ENCODE measurements around the gene TRNP1.

The TRNP1 gene

DNA sequence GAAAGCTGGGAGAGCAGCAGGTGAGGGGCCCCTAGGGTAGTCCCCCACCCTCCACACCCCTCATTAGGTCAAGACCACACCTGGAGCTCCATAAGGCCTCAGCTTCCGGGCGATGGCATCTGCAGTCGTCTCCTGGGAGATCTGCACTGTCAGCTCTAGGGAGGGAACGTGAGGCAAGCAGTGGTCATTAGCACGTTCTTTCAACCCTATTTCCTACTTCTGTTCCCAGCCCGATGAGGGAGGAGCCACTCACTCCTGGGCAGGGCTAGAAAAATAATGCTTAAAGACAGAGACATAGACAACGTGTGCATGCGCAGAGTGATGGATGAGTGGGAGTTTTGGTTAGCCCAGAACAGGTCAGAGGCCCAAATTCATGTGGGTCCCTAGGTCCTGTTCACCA, 42.9 kb upstream of the TRNP1 start:
- TF ChIP-seq, protein P1, sequence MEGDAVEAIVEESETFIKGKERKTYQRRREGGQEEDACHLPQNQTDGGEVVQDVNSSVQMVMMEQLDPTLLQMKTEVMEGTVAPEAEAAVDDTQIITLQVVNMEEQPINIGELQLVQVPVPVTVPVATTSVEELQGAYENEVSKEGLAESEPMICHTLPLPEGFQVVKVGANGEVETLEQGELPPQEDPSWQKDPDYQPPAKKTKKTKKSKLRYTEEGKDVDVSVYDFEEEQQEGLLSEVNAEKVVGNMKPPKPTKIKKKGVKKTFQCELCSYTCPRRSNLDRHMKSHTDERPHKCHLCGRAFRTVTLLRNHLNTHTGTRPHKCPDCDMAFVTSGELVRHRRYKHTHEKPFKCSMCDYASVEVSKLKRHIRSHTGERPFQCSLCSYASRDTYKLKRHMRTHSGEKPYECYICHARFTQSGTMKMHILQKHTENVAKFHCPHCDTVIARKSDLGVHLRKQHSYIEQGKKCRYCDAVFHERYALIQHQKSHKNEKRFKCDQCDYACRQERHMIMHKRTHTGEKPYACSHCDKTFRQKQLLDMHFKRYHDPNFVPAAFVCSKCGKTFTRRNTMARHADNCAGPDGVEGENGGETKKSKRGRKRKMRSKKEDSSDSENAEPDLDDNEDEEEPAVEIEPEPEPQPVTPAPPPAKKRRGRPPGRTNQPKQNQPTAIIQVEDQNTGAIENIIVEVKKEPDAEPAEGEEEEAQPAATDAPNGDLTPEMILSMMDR (IDR thresholded peaks at IDR 0.05; ENCODE audit: low read depth, low read length, missing control alignments), result no peak
- H3K4me3 ChIP-seq (replicated peaks; ENCODE audit: low read depth, low read length), result no peak overlapping the region
- no peak for DNase-seq (ENCODE audit: extremely low read depth, low read depth)

DNA sequence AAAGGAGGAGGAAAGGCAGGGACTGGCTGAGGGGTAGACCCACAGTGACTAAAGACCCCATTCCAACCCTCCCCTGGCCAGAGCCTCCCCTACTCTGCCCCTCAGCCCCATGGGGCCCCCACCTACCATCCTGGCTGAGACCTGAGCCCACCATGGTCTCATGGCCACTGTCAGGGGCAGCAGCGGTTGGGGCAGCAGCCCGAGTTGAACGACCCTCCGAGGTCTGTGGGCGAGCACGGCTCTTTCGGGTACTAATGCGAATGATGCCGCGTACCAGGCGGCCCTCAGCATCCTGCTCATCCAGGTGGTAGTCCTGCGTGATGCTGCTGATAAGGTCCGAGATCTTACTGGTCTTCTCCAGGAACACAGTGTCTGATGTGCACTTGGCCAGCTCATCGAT, 42.3 kb upstream of the TRNP1 start:
- no peak for DNase-seq (ENCODE audit: extremely low read depth, low read depth)
- no peak overlapping the region for H3K4me3 ChIP-seq (replicated peaks; ENCODE audit: low read depth, low read length)
- TF ChIP-seq, protein P1 (IDR thresholded peaks at IDR 0.05; ENCODE audit: low read depth, low read length, missing control alignments), result no peak

DNA sequence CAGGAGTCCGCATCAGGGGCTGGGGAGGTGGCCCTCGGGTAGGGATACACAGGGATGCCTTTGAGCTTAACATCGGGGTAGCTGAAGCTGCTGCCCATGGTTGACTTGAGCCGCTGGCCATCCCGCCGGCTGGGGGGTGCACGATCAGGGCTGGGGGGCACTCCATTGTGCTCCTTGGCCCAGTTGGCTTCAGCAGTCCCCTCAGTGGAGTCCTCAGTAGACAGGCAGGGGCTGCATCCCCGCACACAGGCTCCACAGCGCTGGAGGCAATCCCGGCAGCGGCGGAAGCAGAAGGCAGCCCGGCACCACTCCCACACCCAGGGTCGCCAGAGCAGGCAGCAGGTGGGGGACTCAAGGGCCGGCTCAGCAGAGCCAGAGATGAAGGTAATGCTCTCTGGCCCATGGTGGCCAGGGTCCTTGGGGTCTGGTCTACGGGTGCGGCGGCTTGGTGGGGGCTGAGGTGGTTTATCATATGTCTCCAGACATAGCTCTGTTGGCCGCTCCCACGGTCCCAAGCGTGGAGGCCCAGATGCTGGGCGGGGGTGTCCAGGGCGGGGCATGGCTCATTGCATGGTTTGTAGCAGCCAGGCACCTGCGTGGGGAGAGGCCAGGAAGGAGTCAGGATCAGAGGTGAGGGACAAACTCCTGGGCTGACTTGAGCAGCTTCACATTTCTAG, 41.5 kb upstream of the TRNP1 start:
- TF ChIP-seq, protein P1 (IDR thresholded peaks at IDR 0.05; ENCODE audit: low read depth, low read length, missing control alignments), result no peak
- DNase-seq (ENCODE audit: extremely low read depth, low read depth), result no peak
- H3K4me3 ChIP-seq (replicated peaks; ENCODE audit: low read depth, low read length), result no peak overlapping the region

DNA sequence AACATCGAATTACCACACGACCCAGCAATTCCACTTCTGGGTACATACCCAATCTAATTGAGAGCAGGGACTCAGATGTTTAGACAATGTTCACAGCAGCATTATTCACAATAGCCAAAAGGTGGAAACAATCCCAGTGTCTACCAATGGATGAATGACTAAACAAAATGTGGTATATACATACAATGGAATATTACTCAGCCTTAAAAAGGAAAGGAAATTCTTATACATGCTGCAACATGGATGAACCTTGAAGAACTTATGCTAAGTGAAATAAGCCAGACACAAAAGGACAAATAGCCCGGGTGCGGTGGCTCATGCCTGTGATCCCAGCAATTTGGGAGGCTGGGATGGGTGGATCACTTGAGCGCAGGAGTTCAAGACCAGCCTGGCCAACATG, 40.1 kb upstream of the TRNP1 start:
- TF ChIP-seq, protein P1 (IDR thresholded peaks at IDR 0.05; ENCODE audit: low read depth, low read length, missing control alignments), result no peak
- no peak overlapping the region for H3K4me3 ChIP-seq (replicated peaks; ENCODE audit: low read depth, low read length)
- DNase-seq (ENCODE audit: extremely low read depth, low read depth), result no peak

DNA sequence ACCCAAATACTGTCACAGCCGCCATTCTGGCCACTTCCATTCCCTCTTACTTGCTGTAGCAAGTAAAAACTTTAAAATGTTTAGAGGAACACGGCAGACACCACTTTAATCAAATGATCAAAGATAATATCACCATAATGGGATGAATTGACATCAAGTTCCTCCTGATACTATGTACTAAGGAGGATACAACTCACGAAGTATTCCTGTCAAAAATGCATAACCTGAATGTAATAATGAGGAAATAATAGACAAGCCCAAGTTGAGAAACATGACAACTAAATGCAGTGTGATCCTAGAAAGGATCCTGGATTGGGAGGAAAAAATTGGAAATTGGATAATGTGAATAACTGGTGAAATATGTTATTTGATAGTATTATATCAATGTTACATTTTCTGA, 37.2 kb upstream of the TRNP1 start:
- TF ChIP-seq, protein P1 (IDR thresholded peaks at IDR 0.05; ENCODE audit: low read depth, low read length, missing control alignments), result no peak
- no peak overlapping the region for H3K4me3 ChIP-seq (replicated peaks; ENCODE audit: low read depth, low read length)

DNA sequence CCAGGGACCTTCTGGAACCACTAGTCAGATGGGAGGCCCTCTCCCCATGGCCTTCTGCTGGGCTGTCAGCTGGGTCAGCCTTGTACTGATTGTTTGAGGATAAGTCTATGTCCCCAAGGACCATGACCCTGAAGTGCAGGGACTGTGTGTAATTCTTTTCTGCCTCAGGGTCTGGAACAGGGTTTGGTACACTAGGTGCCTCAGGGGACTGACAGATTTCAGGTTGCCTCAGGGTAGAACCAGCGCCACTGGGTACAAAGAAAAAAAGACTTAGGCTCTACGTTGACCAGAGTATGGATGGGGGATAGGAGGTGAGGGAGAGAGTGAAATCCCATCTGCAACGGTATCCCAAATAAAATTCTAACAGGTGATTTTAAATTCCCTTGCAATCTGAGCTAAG, 36.2 kb upstream of the TRNP1 start:
- H3K4me3 ChIP-seq (replicated peaks; ENCODE audit: low read depth, low read length), result no peak overlapping the region
- no peak for DNase-seq (ENCODE audit: extremely low read depth, low read depth)
- TF ChIP-seq, protein P1 (IDR thresholded peaks at IDR 0.05; ENCODE audit: low read depth, low read length, missing control alignments), result no peak

More for the DNA sequence above, 37.2 kb upstream of the TRNP1 start:
- no peak for DNase-seq (ENCODE audit: extremely low read depth, low read depth)

DNA sequence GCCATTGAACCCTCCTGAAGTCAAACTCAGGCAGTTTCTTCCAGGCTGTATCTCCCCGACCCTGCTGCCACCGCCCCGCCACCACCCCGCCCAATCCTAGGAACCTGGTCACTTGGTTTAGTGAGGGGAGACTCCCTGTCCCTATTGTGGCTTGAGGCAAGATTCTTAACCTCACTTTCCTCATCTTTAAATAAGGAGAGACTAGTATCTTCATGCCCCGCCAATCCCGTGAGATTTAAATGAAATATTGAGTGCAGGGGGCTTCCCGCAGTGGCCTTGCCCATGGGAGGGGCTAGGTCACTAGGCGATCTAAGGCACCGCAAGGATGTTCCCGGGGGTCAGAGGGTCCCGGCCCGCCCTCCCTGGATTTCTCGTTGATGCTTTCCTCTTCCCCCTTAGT, 34.2 kb upstream of the TRNP1 start:
- TF ChIP-seq, protein P1 (IDR thresholded peaks at IDR 0.05; ENCODE audit: low read depth, low read length, missing control alignments), result no peak
- H3K4me3 ChIP-seq (replicated peaks; ENCODE audit: low read depth, low read length), result no peak overlapping the region
- no peak for DNase-seq (ENCODE audit: extremely low read depth, low read depth)

Measured in HFF-Myc (cell line).